ENCODE data around the gene RNF207.

DNA sequence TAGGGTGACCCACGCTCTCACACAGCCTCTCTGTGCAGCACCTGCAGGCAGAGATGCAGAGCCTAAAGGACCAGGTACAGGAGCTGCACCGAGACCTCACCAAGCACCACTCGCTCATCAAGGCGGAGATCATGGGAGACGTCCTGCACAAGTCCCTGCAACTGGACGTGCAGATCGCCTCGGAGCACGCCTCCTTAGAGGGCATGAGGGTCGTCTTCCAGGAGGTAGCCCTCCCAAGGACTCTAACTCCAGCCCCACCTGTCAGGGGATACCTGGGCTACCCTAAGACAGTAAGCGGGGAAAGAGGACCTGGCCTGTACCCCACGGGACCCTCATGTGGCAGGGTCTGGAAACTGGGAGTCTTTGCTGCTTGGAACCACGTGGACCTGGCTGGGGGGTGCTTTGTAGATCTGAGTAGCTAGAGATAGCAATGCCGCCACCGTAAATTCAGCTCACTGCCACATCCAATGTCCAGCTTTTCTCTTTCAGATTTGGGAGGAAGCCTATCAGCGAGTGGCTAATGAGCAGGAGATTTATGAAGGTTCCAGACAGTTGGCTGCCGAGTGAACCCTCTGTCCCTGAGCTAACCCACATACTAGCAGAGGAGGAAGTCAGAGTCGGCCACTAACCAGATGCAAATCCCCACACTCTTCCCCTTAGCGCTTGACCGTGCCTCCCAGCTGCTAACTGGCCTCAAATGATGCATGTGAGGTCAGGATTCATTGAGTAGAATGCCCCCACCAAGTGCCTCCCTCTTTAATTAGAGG lies 6.5 kb downstream of the RNF207 start:
- TF ChIP-seq, protein P1, sequence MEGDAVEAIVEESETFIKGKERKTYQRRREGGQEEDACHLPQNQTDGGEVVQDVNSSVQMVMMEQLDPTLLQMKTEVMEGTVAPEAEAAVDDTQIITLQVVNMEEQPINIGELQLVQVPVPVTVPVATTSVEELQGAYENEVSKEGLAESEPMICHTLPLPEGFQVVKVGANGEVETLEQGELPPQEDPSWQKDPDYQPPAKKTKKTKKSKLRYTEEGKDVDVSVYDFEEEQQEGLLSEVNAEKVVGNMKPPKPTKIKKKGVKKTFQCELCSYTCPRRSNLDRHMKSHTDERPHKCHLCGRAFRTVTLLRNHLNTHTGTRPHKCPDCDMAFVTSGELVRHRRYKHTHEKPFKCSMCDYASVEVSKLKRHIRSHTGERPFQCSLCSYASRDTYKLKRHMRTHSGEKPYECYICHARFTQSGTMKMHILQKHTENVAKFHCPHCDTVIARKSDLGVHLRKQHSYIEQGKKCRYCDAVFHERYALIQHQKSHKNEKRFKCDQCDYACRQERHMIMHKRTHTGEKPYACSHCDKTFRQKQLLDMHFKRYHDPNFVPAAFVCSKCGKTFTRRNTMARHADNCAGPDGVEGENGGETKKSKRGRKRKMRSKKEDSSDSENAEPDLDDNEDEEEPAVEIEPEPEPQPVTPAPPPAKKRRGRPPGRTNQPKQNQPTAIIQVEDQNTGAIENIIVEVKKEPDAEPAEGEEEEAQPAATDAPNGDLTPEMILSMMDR (IDR thresholded peaks at IDR 0.05), result no peak
- TF ChIP-seq EZH2 (IDR thresholded peaks at IDR 0.05), result no peak
